Measurements from ENCODE around the gene TRIM47. TPM values are rescaled to one million over a fixed set of nuclear protein-coding genes. Genes with fewer than 3 reads are reported as not detected.

Gene TRIM47
- total RNA-seq, 1 donor from 2014 or later = 22.5 TPM

- intact Hi-C loops (cut with micrococcal nuclease) = no loop called here
- Mint-ChIP-seq H3K4me3 (ENCODE audit: low read depth) (peak overlapping the region; percentile 95), H3K36me3 (ENCODE audit: low read depth) (peaks cover 46% of the 10 kb centered on the region), H3K27me3 (ENCODE audit: low read depth) (no peaks in the 10 kb centered on the region), H3K27ac (peak overlapping the region; percentile 84), H3K4me1 (ENCODE audit: low read depth) (peaks cover 7% of the 10 kb centered on the region), H3K9me3 (no peaks in the 10 kb centered on the region)
- peak; percentile 26 for DNase-seq (ENCODE audit: low spot score)
Observed at GRCh38 chr17:75842963-75843576, 35.3 kb downstream of the TRIM47 start.

GRCh38 chr17:75842411-75842810, 36.0 kb downstream of the TRIM47 start:
- H3K4me1 Mint-ChIP-seq (ENCODE audit: low read depth) = peaks cover 7% of the 10 kb centered on the region
- H3K27ac Mint-ChIP-seq = peak overlapping the region; percentile 46
- H3K9me3 Mint-ChIP-seq = no peaks in the 10 kb centered on the region
- H3K36me3 Mint-ChIP-seq (ENCODE audit: low read depth) = peaks cover 46% of the 10 kb centered on the region
- no peak for DNase-seq (ENCODE audit: low spot score)
- intact Hi-C loops (cut with micrococcal nuclease) = no loop called here
- peak overlapping the region; percentile 95 for H3K4me3 Mint-ChIP-seq (ENCODE audit: low read depth)
- no peaks in the 10 kb centered on the region for H3K27me3 Mint-ChIP-seq (ENCODE audit: low read depth)

GRCh38 chr17:75840799-75841164, 37.6 kb downstream of the TRIM47 start:
- no peak overlapping the region for H3K27ac Mint-ChIP-seq
- H3K4me3 Mint-ChIP-seq (ENCODE audit: low read depth) = no peak overlapping the region
- intact Hi-C loops (cut with micrococcal nuclease) = no loop called here
- peaks cover 7% of the 10 kb centered on the region for H3K4me1 Mint-ChIP-seq (ENCODE audit: low read depth)
- H3K36me3 Mint-ChIP-seq (ENCODE audit: low read depth) = peaks cover 35% of the 10 kb centered on the region
- DNase-seq (ENCODE audit: low spot score) = no peak
- H3K27me3 Mint-ChIP-seq (ENCODE audit: low read depth) = no peaks in the 10 kb centered on the region
- no peaks in the 10 kb centered on the region for H3K9me3 Mint-ChIP-seq

GRCh38 chr17:75839942-75840798, 38.2 kb downstream of the TRIM47 start:
- Mint-ChIP-seq H3K4me1 (ENCODE audit: low read depth) (peaks cover 3% of the 10 kb centered on the region), H3K4me3 (ENCODE audit: low read depth) (no peak overlapping the region), H3K9me3 (no peaks in the 10 kb centered on the region), H3K27ac (no peak overlapping the region), H3K36me3 (ENCODE audit: low read depth) (peaks cover 31% of the 10 kb centered on the region), H3K27me3 (ENCODE audit: low read depth) (no peaks in the 10 kb centered on the region)
- no peak for DNase-seq (ENCODE audit: low spot score)
- intact Hi-C loops (cut with micrococcal nuclease) = no loop called here

- Mint-ChIP-seq H3K9me3 (no peaks in the 10 kb centered on the region), H3K36me3 (ENCODE audit: low read depth) (peaks cover 47% of the 10 kb centered on the region)
Observed at GRCh38 chr17:75838410-75838809, 40.0 kb downstream of the TRIM47 start.

GRCh38 chr17:75837899-75838298, 40.5 kb downstream of the TRIM47 start:
- Mint-ChIP-seq H3K4me1 (ENCODE audit: low read depth) (peaks cover 18% of the 10 kb centered on the region), H3K36me3 (ENCODE audit: low read depth) (peaks cover 47% of the 10 kb centered on the region), H3K27ac (peak overlapping the region; percentile 17), H3K9me3 (no peaks in the 10 kb centered on the region), H3K4me3 (ENCODE audit: low read depth) (no peak overlapping the region), H3K27me3 (ENCODE audit: low read depth) (no peaks in the 10 kb centered on the region)
- intact Hi-C loops (cut with micrococcal nuclease) = no loop called here
- DNase-seq (ENCODE audit: low spot score) = no peak

More at GRCh38 chr17:75838410-75838809, 40.0 kb downstream of the TRIM47 start:
- intact Hi-C loops (cut with micrococcal nuclease) = no loop called here
- Mint-ChIP-seq H3K27ac (no peak overlapping the region), H3K4me1 (ENCODE audit: low read depth) (peaks cover 13% of the 10 kb centered on the region), H3K4me3 (ENCODE audit: low read depth) (no peak overlapping the region), H3K27me3 (ENCODE audit: low read depth) (no peaks in the 10 kb centered on the region)
- DNase-seq (ENCODE audit: low spot score) = no peak

- no peak for DNase-seq (ENCODE audit: low spot score)
- H3K9me3 Mint-ChIP-seq = no peaks in the 10 kb centered on the region
- peaks cover 27% of the 10 kb centered on the region for H3K4me1 Mint-ChIP-seq (ENCODE audit: low read depth)
- no peak overlapping the region for H3K4me3 Mint-ChIP-seq (ENCODE audit: low read depth)
- H3K27me3 Mint-ChIP-seq (ENCODE audit: low read depth) = no peaks in the 10 kb centered on the region
- no peak overlapping the region for H3K27ac Mint-ChIP-seq
- intact Hi-C loops (cut with micrococcal nuclease) = no loop called here
- peaks cover 50% of the 10 kb centered on the region for H3K36me3 Mint-ChIP-seq (ENCODE audit: low read depth)
Observed at GRCh38 chr17:75836605-75837004, 41.8 kb downstream of the TRIM47 start.

GRCh38 chr17:75835654-75835987, 42.8 kb downstream of the TRIM47 start:
- Mint-ChIP-seq H3K4me1 (ENCODE audit: low read depth) (peaks cover 27% of the 10 kb centered on the region), H3K27me3 (ENCODE audit: low read depth) (no peaks in the 10 kb centered on the region), H3K9me3 (no peaks in the 10 kb centered on the region), H3K27ac (no peak overlapping the region), H3K36me3 (ENCODE audit: low read depth) (peaks cover 56% of the 10 kb centered on the region), H3K4me3 (ENCODE audit: low read depth) (no peak overlapping the region)
- DNase-seq (ENCODE audit: low spot score) = no peak
- intact Hi-C loops (cut with micrococcal nuclease) = no loop called here

- Mint-ChIP-seq H3K27ac (no peak overlapping the region), H3K27me3 (ENCODE audit: low read depth) (no peaks in the 10 kb centered on the region), H3K4me1 (ENCODE audit: low read depth) (peaks cover 27% of the 10 kb centered on the region), H3K4me3 (ENCODE audit: low read depth) (no peak overlapping the region), H3K9me3 (no peaks in the 10 kb centered on the region), H3K36me3 (ENCODE audit: low read depth) (peaks cover 54% of the 10 kb centered on the region)
- no peak for DNase-seq (ENCODE audit: low spot score)
- intact Hi-C loops (cut with micrococcal nuclease) = no loop called here
Observed at GRCh38 chr17:75834928-75835653, 43.3 kb downstream of the TRIM47 start.

- Mint-ChIP-seq H3K4me1 (ENCODE audit: low read depth) (peaks cover 27% of the 10 kb centered on the region), H3K36me3 (ENCODE audit: low read depth) (peaks cover 55% of the 10 kb centered on the region), H3K27me3 (ENCODE audit: low read depth) (no peaks in the 10 kb centered on the region), H3K27ac (no peak overlapping the region), H3K9me3 (no peaks in the 10 kb centered on the region), H3K4me3 (ENCODE audit: low read depth) (no peak overlapping the region)
- no peak for DNase-seq (ENCODE audit: low spot score)
- intact Hi-C loops (cut with micrococcal nuclease) = no loop called here
Observed at GRCh38 chr17:75834279-75834920, 44.0 kb downstream of the TRIM47 start.

GRCh38 chr17:75832652-75833400, 45.6 kb downstream of the TRIM47 start:
- intact Hi-C loops (cut with micrococcal nuclease) = no loop called here
- Mint-ChIP-seq H3K4me1 (ENCODE audit: low read depth) (peaks cover 28% of the 10 kb centered on the region), H3K36me3 (ENCODE audit: low read depth) (peaks cover 53% of the 10 kb centered on the region), H3K9me3 (no peaks in the 10 kb centered on the region), H3K4me3 (ENCODE audit: low read depth) (peak overlapping the region; percentile 65), H3K27ac (peak overlapping the region; percentile 85), H3K27me3 (ENCODE audit: low read depth) (no peaks in the 10 kb centered on the region)
- DNase-seq (ENCODE audit: low spot score) = no peak

- H3K36me3 Mint-ChIP-seq (ENCODE audit: low read depth) = peaks cover 51% of the 10 kb centered on the region
- H3K4me3 Mint-ChIP-seq (ENCODE audit: low read depth) = peak overlapping the region; percentile 50
- H3K4me1 Mint-ChIP-seq (ENCODE audit: low read depth) = peaks cover 28% of the 10 kb centered on the region
- peak; percentile 18 for DNase-seq (ENCODE audit: low spot score)
- no peaks in the 10 kb centered on the region for H3K27me3 Mint-ChIP-seq (ENCODE audit: low read depth)
- H3K9me3 Mint-ChIP-seq = no peaks in the 10 kb centered on the region
- intact Hi-C loops (cut with micrococcal nuclease) = no loop called here
- peak overlapping the region; percentile 85 for H3K27ac Mint-ChIP-seq
Observed at GRCh38 chr17:75832164-75832651, 46.2 kb downstream of the TRIM47 start.
